T47D (cell line): ENCODE measurements around the gene GDPD5.

Experiments
- DNase-seq, 2 experiments: peaks; one replicate each; pipeline versions ENCODE4 v3.0.0 to v3.0.0-alpha.2; 2011 to 2012; ENCODE audit warnings: low read depth in 1 of 2, low spot score in 1 of 2
- JUND ChIP-seq: IDR thresholded peaks from 2 replicates; pipeline ENCODE4 v1.6.1; 2012; ENCODE audit warnings: low read depth
- in situ Hi-C: cut with HindIII; loops from 2 replicates; pipeline ENCODE4 v1.10.0; 2016; ENCODE audit warnings: low sequenced_read_pairs, low pct_unique_long_range_greater_than_20kb

Gene GDPD5

GRCh38 chr11:75471176-75471973 lies 54.4 kb downstream of the GDPD5 start:
- no peak for TF ChIP-seq JUND
- in situ Hi-C loops: no loop called here
- no peak for DNase-seq

- in situ Hi-C loops: no loop called here
- no peak for TF ChIP-seq JUND
Measured at GRCh38 chr11:75470476-75471080, 55.2 kb downstream of the GDPD5 start.

GRCh38 chr11:75469785-75470405 lies 55.8 kb downstream of the GDPD5 start:
- in situ Hi-C loops: no loop called here
- peak; percentile 33 to 46 for DNase-seq
- no peak for TF ChIP-seq JUND

More at GRCh38 chr11:75470476-75471080, 55.2 kb downstream of the GDPD5 start:
- no peak for DNase-seq

DNA sequence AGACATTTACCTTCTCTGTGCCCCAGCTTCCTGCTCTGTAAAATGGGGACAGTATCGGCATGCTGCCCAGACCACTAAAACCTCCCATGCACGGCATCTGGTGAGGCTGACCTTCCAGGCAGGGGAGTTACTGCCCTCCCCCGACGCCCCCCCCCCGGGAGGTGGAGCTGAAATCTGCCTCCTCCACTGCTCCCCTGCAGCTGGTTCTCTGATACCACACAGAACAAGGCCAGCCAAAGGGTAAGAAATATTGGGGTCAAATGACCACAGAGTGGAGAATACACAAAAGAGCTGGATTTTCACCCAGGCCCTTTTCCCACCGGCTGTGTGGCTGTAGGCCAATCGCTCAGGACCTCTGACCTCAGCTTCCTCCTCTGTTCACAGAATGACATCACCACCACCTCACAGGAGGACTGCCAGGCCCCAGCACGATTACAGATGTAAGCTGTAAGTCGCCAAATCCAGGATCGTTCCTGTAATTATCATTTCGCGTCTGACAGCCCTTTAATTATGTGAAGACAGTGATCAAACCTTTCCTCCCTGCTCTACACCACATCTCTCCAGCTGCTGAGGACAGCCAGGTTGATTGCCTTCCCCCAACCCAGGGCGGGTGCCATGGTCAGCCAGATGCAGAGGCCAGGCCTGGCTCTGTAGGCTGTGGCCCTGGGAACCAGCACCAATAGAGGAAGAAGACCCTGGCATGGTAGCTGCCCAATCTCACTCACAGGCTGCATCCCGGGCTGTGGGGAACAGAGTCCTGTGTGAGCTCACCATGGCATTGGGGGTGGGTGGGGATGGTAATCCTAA lies 57.0 kb downstream of the GDPD5 start:
- no peak for TF ChIP-seq JUND
- in situ Hi-C loops: no loop called here
- no peak for DNase-seq

GRCh38 chr11:75467881-75468280 lies 57.9 kb downstream of the GDPD5 start:
- TF ChIP-seq JUND: no peak
- in situ Hi-C loops: no loop called here
- DNase-seq: no peak

DNA sequence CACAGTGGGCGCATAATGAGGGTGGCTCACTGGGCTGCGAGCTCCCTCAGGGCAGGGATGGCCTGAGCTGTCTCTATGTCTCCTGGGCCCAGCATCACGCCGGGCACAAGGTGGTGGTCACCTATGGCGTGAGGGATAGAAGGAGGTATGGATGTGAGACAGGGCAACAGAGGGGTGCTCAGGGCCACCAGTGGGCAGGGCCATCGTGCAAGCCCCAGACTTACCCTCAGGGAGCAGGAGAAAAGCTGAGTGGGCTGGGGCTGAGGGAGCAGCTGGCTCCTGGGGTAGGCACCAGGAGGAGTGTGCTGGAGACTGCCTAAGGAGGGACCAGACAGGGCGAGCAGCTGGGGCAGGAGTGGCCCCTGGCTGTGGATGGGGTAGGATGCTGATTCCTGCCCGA lies 58.4 kb downstream of the GDPD5 start:
- DNase-seq: no peak
- in situ Hi-C loops: no loop called here
- TF ChIP-seq JUND: no peak

DNA sequence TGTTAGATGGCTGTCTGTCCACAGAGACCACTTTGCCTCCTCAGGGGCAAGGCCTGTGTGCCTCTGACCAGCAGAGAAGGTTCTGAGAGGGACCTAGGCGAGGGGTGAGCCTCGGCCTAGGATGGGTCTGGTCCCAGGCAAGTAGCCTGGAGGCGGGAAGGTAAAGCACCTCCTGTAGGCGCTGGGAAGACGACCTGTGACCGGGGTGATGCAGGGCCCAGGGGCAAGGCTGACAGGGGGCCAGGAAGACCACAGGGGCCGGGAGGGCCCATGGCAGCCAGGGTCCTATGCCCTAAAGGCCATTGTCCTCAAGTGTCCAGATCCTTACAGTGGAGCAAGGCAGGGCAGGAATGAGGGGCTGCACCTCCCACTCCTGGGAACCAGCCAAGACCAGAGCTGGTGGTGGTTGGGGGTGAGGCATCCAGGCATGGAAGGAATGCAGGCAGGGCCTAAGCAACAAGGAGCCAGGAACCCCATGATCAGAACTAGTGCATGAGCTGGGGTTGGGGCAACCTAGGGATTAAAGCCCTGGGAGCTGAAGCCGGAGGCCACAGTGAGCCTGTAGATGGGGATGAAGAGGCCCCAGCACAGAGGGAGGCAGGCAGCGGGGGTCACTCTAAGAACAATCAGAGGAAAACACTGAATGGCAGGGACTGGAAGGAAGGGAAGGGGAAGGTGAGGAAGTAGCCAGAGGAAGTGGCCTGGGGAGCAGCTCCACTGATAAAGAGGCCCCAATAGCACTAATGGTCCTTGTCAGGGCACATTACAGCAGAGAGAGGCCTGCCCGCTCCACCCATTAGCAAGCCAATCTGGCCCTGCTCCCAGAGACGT lies 59.8 kb downstream of the GDPD5 start:
- no peak for TF ChIP-seq JUND
- in situ Hi-C loops: no loop called here
- no peak for DNase-seq

DNA sequence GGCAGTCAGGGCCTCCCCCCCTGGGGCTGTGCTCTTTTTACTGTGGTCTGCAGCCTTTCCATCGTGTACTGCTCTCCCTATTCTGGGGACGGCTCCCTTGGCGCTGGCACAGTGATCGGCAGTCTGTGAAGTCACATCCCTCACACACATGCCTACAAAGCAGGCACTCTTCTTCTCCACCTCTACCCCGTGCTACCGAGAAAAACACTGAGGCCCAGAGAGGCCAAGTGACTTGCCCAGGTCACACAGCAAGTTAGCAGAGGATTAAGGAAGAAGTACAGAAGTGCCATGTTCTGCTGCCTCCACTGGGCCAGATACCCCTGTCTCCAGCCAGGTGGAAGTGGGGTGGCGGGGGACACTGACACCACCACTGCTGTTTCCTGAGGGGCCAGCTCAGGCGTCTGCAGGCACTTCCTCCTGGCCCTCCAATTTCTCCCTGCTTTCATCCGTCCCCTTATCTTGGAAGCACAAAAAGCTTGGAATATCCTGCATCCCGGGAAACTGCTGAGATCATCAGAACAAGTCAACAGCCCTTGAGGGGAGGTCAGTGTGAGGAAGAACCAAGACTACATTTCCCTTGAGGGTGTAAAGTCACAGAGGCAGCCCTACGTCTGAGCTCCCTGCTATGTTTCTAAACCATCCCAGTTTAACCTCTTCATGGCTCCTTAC lies 62.5 kb downstream of the GDPD5 start:
- DNase-seq: no peak
- TF ChIP-seq JUND: no peak
- in situ Hi-C loops: no loop called here

- no peak for TF ChIP-seq JUND
- peak in 1 of 2 experiments; percentile 31 for DNase-seq
- in situ Hi-C loops: no loop called here
Measured at GRCh38 chr11:75462117-75462653, 63.6 kb downstream of the GDPD5 start.

- in situ Hi-C loops: no loop called here
- no peak for DNase-seq
- no peak for TF ChIP-seq JUND
Measured at GRCh38 chr11:75461151-75461550, 64.6 kb downstream of the GDPD5 start.

DNA sequence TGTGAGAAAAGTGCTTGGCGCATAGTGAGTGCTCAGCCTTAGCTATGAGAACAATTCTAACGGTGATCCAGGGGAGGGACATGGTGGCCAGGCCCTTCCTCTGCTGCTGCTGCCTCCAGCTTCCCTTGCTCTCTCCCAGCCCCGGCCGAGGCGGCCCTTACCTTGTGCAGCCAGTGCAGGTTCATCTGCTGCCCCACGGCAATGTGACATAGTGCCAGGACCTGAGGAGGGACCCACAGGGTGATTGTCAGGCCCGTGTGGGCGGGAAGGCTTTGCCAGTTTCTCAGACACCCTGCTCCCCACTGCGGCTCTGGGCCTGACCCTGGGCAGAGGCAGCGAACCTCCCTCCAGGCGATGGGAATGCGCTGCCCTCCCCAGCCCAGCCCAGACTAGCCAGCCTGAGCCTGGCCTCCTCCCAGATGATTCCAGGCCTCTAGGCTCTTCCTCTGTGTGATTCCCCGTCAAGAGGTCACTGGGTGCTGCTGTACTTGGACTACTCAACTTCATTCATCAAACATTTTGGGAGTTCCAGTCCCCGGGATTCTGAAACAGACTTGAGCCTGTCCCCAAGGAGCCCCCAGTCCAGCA lies 69.1 kb downstream of the GDPD5 start:
- in situ Hi-C loops: no loop called here
- no peak for DNase-seq
- TF ChIP-seq JUND: no peak
